Bronchial epithelial cell (primary cell): ENCODE results near the gene ERFL. TPM values are rescaled to one million over a fixed set of nuclear protein-coding genes. Genes with fewer than 3 reads are reported as not detected.
A peak's percentile ranks its signal among the peaks of the same experiment; 100 is the strongest.

ENCODE experiments used
- DNase-seq: peaks from one replicate; pipeline ENCODE4 v3.0.0-alpha.2; 2010; ENCODE audit warnings: low read depth
- FAIRE-seq: peaks from 2 replicates; lab custom pipeline; 2011; peaks lifted over from hg19 to GRCh38; lab: Jason Lieb, UNC
- H3K27me3 ChIP-seq: 2 replicates; pipeline ENCODE4 v1.5.1; 2011; ENCODE audit warnings: low read length; ENCODE audit not compliant: control insufficient read depth, insufficient read depth
- H3K36me3 ChIP-seq: 2 replicates; pipeline ENCODE4 v1.5.1; 2011; ENCODE audit warnings: low read length; ENCODE audit not compliant: control insufficient read depth, insufficient read depth
- H3K4me3 ChIP-seq: 2 replicates; pipeline ENCODE4 v1.5.1; 2011; ENCODE audit warnings: mild to moderate bottlenecking, low read depth, low read length, control low read depth
- CTCF ChIP-seq: IDR thresholded peaks from 2 replicates; pipeline ENCODE4 v1.5.1; 2011; ENCODE audit warnings: mild to moderate bottlenecking, moderate library complexity, low read length, control low read depth, inconsistent platforms; ENCODE audit not compliant: insufficient read depth, severe bottlenecking
- total RNA-seq: library from RNA; depleted of rRNA; stranded (reverse); fragments of >200 nt; gene quantifications from 2 replicates; pipeline ENCODE4 v1.2.1, GENCODE V29; 2014

Gene ERFL
- total RNA-seq, 1 donor from 2014 or later: under 0.01 TPM

- Histone ChIP-seq H3K36me3 (no peaks in the 10 kb centered on the region), H3K27me3 (peaks cover 60% of the 10 kb centered on the region), H3K4me3 (no peak overlapping the region)
- TF ChIP-seq CTCF: no peak
- DNase-seq: no peak
- FAIRE-seq: no peak
These were observed 4.6 kb upstream of the ERFL start for GRCh38 chr19:41932720-41933332.

DNA sequence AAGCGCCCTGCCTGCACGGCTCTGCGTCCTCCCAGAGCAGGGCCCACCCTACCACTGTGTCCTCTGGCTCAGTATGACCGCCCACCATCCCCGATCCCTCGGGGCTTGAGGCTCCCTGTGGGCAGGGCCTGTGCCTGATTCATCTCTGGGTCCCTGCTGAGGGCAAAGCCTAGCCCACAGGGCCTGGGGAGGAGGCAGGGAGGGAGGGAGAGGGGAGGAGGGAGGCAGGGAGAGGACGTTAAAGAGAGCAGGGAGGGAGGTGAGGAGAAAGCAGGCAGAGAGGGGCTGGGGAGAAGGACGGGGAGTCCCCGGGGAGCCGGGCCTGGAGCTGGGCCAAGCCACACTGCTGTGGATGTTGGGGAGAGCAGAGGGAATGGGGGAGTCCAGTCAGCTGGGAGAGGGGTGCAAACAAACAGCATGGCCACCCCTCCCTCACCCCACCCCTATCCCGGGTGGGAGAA lies 4.0 kb upstream of the ERFL start:
- H3K4me3 ChIP-seq: no peak overlapping the region
- no peak for TF ChIP-seq CTCF
- no peak for DNase-seq
- no peak for FAIRE-seq
- no peaks in the 10 kb centered on the region for H3K36me3 ChIP-seq
- H3K27me3 ChIP-seq: peaks cover 62% of the 10 kb centered on the region

DNA sequence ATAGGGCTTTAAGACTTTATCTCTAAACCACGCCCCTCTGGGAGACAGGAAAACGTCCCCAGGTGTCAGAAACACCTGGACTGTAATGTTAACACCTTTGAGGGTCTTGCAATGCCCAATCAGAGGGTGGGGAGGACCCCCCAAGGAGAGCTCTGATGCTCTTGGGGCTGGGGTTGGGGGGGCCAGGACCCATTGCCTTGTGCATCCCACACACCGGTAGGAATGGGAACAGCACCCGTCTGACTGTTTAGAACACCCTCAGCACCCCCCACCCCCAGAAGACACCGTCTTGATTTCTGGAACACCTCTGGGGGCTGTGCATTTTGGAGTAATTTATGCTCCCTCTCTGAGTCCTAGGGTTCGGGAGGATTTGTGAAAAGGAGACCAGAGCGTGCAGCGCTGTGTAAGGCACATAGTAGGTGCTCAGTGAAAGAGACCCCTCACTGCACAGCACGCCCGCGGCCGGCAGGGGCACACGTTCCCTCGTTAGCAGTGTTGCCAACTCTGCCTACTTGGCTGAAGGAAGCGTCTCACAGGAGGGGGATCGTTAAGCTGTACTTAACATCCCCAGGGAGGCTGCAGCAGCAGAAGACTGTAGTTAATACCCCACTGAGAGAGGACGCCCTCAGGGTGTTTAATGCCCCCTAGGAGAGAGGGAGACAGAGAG lies 2.8 kb upstream of the ERFL start:
- no peak for DNase-seq
- no peaks in the 10 kb centered on the region for H3K36me3 ChIP-seq
- no peak overlapping the region for H3K4me3 ChIP-seq
- no peak for FAIRE-seq
- peaks cover 70% of the 10 kb centered on the region for H3K27me3 ChIP-seq
- peak; percentile 39 for TF ChIP-seq CTCF

DNA sequence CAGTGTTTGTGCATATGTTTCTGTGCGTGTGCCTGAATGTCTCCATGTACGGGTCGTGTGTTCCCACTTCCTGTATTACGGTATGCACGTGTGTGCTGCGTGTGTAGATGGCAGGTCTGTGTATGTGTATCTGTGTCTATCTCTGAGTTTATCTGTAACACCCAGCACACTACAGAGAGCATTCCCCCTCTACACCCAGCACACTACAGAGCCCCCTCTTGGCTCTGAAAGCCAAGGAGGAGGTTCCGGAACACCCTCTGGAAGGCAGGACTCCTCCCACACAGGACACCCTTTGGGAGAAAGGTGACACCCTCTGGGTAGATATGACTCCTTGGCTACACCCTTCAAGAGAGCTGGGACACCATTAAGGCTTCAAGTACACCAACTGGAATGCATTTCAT lies 2.1 kb upstream of the ERFL start:
- Histone ChIP-seq H3K4me3 (no peak overlapping the region), H3K27me3 (peaks cover 77% of the 10 kb centered on the region), H3K36me3 (no peaks in the 10 kb centered on the region)
- FAIRE-seq (peak; percentile 68), DNase-seq (no peak)
- TF ChIP-seq CTCF: no peak

DNA sequence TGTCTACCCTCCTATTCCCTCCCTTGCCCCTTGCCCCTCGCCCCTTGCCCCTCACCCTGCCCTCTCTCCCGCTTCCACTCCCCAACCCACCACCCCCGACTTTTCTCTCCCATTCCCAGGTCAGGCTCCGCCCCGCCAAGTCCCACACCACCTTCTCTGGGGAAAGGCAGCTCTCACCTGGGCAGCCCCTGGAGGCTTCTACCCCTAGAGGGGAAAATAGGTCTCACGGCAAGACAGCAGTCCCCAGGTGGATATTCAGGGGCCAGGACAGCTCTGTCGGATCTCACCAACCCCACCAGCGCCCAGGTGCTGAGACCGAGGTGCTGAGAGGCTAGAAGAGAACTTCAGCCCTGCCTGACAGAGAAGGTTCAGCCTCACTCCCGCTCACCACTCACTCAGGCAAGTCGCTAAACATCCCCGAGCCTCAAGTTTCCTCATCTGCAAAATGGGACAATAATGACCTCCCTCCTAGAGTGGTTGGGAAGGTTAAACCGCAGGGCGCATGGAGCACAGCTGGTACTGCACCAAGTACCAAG lies 1.4 kb upstream of the ERFL start:
- Histone ChIP-seq H3K36me3 (no peaks in the 10 kb centered on the region), H3K4me3 (no peak overlapping the region), H3K27me3 (peaks cover 82% of the 10 kb centered on the region)
- DNase-seq: no peak
- TF ChIP-seq CTCF: no peak
- FAIRE-seq: no peak
